ENCODE results near the gene ME1.

- TF ChIP-seq CTCF (IDR thresholded peaks at IDR 0.05) (no peak), MAX (CRISPR knock-in tag; IDR thresholded peaks at IDR 0.05) (no peak), NFYB (CRISPR knock-in tag; conservative IDR thresholded peaks at IDR 0.05; ENCODE audit: low read depth) (no peak), PRDM15 (CRISPR knock-in tag; IDR thresholded peaks at IDR 0.05) (no peak), ATF6 (CRISPR knock-in tag; IDR thresholded peaks at IDR 0.05) (no peak), PREB (CRISPR knock-in tag; IDR thresholded peaks at IDR 0.05; ENCODE audit: borderline replicate concordance) (no peak), JUN (CRISPR knock-in tag; IDR thresholded peaks at IDR 0.05) (no peak), ATF3 (CRISPR knock-in tag; conservative IDR thresholded peaks at IDR 0.05) (no peak), ZNF121 (CRISPR knock-in tag; IDR thresholded peaks at IDR 0.05) (no peak), ZNF232 (CRISPR knock-in tag; IDR thresholded peaks at IDR 0.05) (no peak), USF2 (CRISPR knock-in tag; IDR thresholded peaks at IDR 0.05) (no peak)
These were observed 204.3 kb downstream of the ME1 start for GRCh38 chr6:83226517-83226916.
